K562 (cell line): Measurements from ENCODE around the gene S100P. TPM values are rescaled to one million over a fixed set of nuclear protein-coding genes. Genes with fewer than 3 reads are reported as not detected.

Experiments
- ARID3A ChIP-seq: IDR thresholded peaks from 2 replicates; pipeline ENCODE4 v1.6.1; 2012; ENCODE audit warnings: low read depth, low read length, improper control_type of control experiment, borderline replicate concordance
- CEBPG ChIP-seq, 3 experiments: fragments of 200-800 bp in 1 of 3; sonication (Bioruptor generic) in 1 of 3; sonication (generic) in 1 of 3; formaldehyde crosslinking in 1 of 3; IDR thresholded peaks in 2 of 3; conservative IDR thresholded peaks in 1 of 3; 2 replicates each; pipeline versions ENCODE4 v1.6.1 to v1.8.0; 2016 to 2022; ENCODE audit warnings: missing compliant biosample characterization in 2 of 3, missing genetic modification characterization in 2 of 3, mild to moderate bottlenecking in 1 of 3, missing genetic modification reagents in 1 of 3
- CHCHD3 ChIP-seq: fragments of 250-450 bp; sonication (Bioruptor Pico); IDR thresholded peaks from 2 replicates; pipeline ENCODE4 v2.1.2; 2022; ENCODE audit warnings: mild to moderate bottlenecking
- HDAC6 ChIP-seq: IDR thresholded peaks from 2 replicates; pipeline ENCODE4 v1.6.1; 2012; ENCODE audit warnings: low read depth, mild to moderate bottlenecking, control low read depth, inconsistent platforms, low read length, moderate library complexity
- ID3 ChIP-seq, 2 experiments: fragments of 250-450 bp in 1 of 2; fragments of 450-650 bp in 1 of 2; sonication (Bioruptor Pico) in 1 of 2; IDR thresholded peaks; 2 replicates each; pipeline versions ENCODE4 v1.6.1 to v1.8.0; 2016 to 2021; ENCODE audit warnings: mild to moderate bottlenecking in 2 of 2, moderate library complexity in 2 of 2, missing compliant biosample characterization in 1 of 2, missing genetic modification characterization in 1 of 2
- KAT8 ChIP-seq: fragments of 450-650 bp; IDR thresholded peaks from 2 replicates; pipeline ENCODE4 v1.6.1; 2016; ENCODE audit warnings: low read depth, mild to moderate bottlenecking
- KLF13 ChIP-seq: fragments of 450-650 bp; IDR thresholded peaks from 2 replicates; pipeline ENCODE4 v1.6.1; 2016; ENCODE audit warnings: missing genetic modification characterization, low read depth, mild to moderate bottlenecking, missing compliant biosample characterization, moderate library complexity, borderline replicate concordance
- MYNN ChIP-seq, 2 experiments: sonication (generic); formaldehyde crosslinking in 1 of 2; IDR thresholded peaks; 2 replicates each; pipeline versions ENCODE4 v1.5.0 to v1.6.1; 2016 to 2020; ENCODE audit warnings: antibody characterized with exemption in 1 of 2, missing genetic modification reagents in 1 of 2
- NBN ChIP-seq: fragments of 450-650 bp; IDR thresholded peaks from 2 replicates; pipeline ENCODE4 v1.6.1; 2016; ENCODE audit warnings: low read depth, mild to moderate bottlenecking
- NR3C1 ChIP-seq: sonication (generic); formaldehyde crosslinking; IDR thresholded peaks from 2 replicates; pipeline ENCODE4 v1.8.1; 2022; ENCODE audit warnings: missing genetic modification reagents
- POLR2B ChIP-seq: fragments of 450-650 bp; IDR thresholded peaks from 2 replicates; pipeline ENCODE4 v1.6.1; 2018; ENCODE audit warnings: low read depth; ENCODE audit not compliant: partially characterized antibody
- POLR2H ChIP-seq: IDR thresholded peaks from 2 replicates; pipeline ENCODE4 v1.6.1; 2016; ENCODE audit warnings: missing genetic modification characterization, low read depth, mild to moderate bottlenecking, control low read depth, missing compliant biosample characterization, moderate library complexity
- RBBP5 ChIP-seq: fragments of 200-600 bp; sonication (generic); IDR thresholded peaks from 2 replicates; pipeline ENCODE4 v1.6.1; 2012; ENCODE audit warnings: borderline replicate concordance, mild to moderate bottlenecking, low read length, control low read depth, inconsistent platforms; ENCODE audit not compliant: insufficient read depth, poor library complexity, severe bottlenecking
- SIRT6 ChIP-seq: IDR thresholded peaks from one replicate; pipeline ENCODE4 v1.6.1; 2012; ENCODE audit warnings: low read depth, mild to moderate bottlenecking, control low read depth, inconsistent platforms, low read length, moderate library complexity
- USF2 ChIP-seq: sonication (generic); formaldehyde crosslinking; IDR thresholded peaks from 2 replicates; pipeline ENCODE4 v1.5.0; 2020; ENCODE audit warnings: missing genetic modification reagents
- ZFP30 ChIP-seq: fragments of 250-450 bp; sonication (Bioruptor Pico); IDR thresholded peaks from 2 replicates; pipeline ENCODE4 v1.8.0; 2022; ENCODE audit warnings: moderate library complexity, mild to moderate bottlenecking, inconsistent platforms, borderline replicate concordance
- ZNF655 ChIP-seq: fragments of 250-450 bp; sonication (Bioruptor Pico); IDR thresholded peaks from 2 replicates; pipeline ENCODE4 v1.5.0; 2021
- ZNF778 ChIP-seq: fragments of 450-650 bp; formaldehyde crosslinking; IDR thresholded peaks from 2 replicates; pipeline ENCODE4 v1.4.0; 2020; ENCODE audit warnings: mild to moderate bottlenecking, moderate library complexity
- ZNF79 ChIP-seq: fragments of 250-450 bp; sonication (Bioruptor Pico); IDR thresholded peaks from 2 replicates; pipeline ENCODE4 v1.4.0; 2020; ENCODE audit warnings: low read depth, mild to moderate bottlenecking, moderate library complexity
- polyA plus RNA-seq, 8 experiments: library from polyadenylated mRNA; depleted of rRNA in 4 of 8; stranded (reverse) in 5 of 8; unstranded in 3 of 8; fragments of >200 nt; fragmentation: Nextera tagmentation in 2 of 8; fragmentation: Illumina TruSeq in 1 of 8; extraction: Ambion mirVana in 2 of 8; extraction: Trizol in 1 of 8; gene quantifications; 2 replicates each; pipeline versions ENCODE4 v1.2.1 to v1.2.3, GENCODE V29; 2011 to 2014; ENCODE audit warnings: inconsistent platforms in 1 of 8, missing spikeins in 1 of 8
- total RNA-seq, 7 experiments: library from RNA; depleted of rRNA in 6 of 7; stranded (reverse); fragments of >200 nt in 6 of 7; fragmentation: Illumina TruSeq in 2 of 7; extraction: Trizol in 2 of 7; gene quantifications; 2 replicates each; pipeline versions ENCODE4 v1.2.1 to v1.2.3, GENCODE V29; 2011 to 2021; ENCODE audit warnings: low replicate concordance in 1 of 7
- TF ChIP-seq, protein P1 (sequence below): sonication (generic); IDR thresholded peaks from 2 replicates; pipeline ENCODE4 v1.6.1; 2016

Gene S100P
- total and polyA plus RNA-seq, 9 of the 15 experiments (the other 6 are each of a cell fraction or from before 2014, with no cell fraction given), result 4.1 to 23.8 (median 7.5) TPM

DNA sequence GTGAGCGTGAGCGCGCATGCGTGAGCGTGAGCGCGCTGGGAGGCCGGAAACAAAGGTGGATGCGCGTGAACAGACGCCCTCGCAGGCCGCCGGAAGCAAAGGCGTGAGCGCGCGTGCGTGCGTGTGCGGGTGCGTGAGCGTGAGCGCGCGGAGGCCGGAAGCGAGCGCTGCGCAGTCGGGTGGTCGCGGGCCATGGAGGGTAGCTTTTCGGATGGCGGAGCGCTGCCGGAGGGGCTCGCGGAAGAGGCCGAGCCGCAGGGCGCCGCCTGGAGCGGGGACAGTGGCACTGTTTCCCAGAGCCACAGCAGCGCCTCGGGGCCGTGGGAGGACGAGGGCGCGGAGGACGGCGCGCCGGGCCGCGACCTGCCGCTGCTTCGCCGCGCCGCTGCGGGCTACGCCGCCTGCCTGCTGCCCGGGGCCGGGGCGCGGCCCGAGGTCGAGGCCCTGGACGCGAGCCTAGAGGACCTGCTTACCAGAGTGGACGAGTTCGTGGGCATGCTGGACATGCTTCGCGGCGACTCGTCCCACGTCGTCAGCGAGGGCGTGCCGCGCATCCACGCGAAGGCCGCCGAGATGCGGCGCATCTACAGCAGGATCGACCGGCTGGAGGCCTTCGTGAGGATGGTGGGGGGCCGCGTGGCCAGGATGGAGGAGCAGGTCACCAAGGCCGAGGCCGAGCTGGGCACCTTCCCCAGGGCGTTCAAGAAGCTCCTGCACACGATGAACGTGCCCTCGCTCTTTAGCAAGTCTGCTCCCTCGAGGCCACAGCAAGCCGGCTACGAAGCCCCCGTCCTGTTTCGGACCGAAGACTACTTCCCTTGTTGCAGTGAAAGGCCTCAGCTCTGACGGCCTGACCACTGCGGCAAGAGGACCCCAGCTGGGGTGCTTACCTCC, 22.6 kb downstream of the S100P start, which contains the start of gene BLOC1S4 (continued):
- no peak for TF ChIP-seq ID3 (CRISPR knock-in tag; IDR thresholded peaks at IDR 0.05)
- TF ChIP-seq ID3 (tag; IDR thresholded peaks at IDR 0.05), result peak; percentile 86
- TF ChIP-seq ZNF79 (CRISPR knock-in tag), result no peak
- TF ChIP-seq RBBP5, result peak; percentile 99
- no peak for TF ChIP-seq CHCHD3 (CRISPR knock-in tag)
- TF ChIP-seq HDAC6, result no peak
- no peak for TF ChIP-seq POLR2H (tag)
- no peak for TF ChIP-seq NBN
- TF ChIP-seq ARID3A, result no peak
- TF ChIP-seq NR3C1 (CRISPR knock-in tag), result peak; percentile 85; the same call in 1 of the 2 replicates
- no peak for TF ChIP-seq MYNN (IDR thresholded peaks at IDR 0.05)
- TF ChIP-seq MYNN (CRISPR knock-in tag; IDR thresholded peaks at IDR 0.05), result no peak
- no peak for TF ChIP-seq USF2 (CRISPR knock-in tag)
- TF ChIP-seq KLF13, result peak; percentile 51; the same call in 1 of the 2 replicates
- TF ChIP-seq SIRT6, result no peak
- no peak for TF ChIP-seq ZNF655 (CRISPR knock-in tag)
- TF ChIP-seq ZFP30 (CRISPR knock-in tag), result no peak
- TF ChIP-seq KAT8, result no peak
- no peak for TF ChIP-seq ZNF778 (CRISPR knock-in tag)
- TF ChIP-seq POLR2B, result peak; percentile 93
- TF ChIP-seq, protein P1, sequence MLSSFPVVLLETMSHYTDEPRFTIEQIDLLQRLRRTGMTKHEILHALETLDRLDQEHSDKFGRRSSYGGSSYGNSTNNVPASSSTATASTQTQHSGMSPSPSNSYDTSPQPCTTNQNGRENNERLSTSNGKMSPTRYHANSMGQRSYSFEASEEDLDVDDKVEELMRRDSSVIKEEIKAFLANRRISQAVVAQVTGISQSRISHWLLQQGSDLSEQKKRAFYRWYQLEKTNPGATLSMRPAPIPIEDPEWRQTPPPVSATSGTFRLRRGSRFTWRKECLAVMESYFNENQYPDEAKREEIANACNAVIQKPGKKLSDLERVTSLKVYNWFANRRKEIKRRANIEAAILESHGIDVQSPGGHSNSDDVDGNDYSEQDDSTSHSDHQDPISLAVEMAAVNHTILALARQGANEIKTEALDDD, result no peak
- peak; percentile 40; the same call in 1 of the 2 replicates for TF ChIP-seq CEBPG (CRISPR knock-in tag; IDR thresholded peaks at IDR 0.05)
- no peak for TF ChIP-seq CEBPG (tag; conservative IDR thresholded peaks at IDR 0.05 in 1 of 2, IDR thresholded peaks at IDR 0.05 in 1 of 2)
